T-helper 17 cell (primary cell): ENCODE data around the gene MORC4. TPM values are rescaled to one million over a fixed set of nuclear protein-coding genes. Genes with fewer than 3 reads are reported as not detected.

Experiments used
- ATAC-seq: fragments of 150-1000 bp; cut with Tn5 transposase; 2 replicates; pipeline ENCODE4 v1.10.0; 2021; ENCODE audit warnings: mild to moderate bottlenecking, moderate library complexity
- DNase-seq, 3 donors: peaks; one replicate each; pipeline versions ENCODE4 v3.0.0 to v3.0.0-alpha.2; 2020 to 2021
- H3K9me3 ChIP-seq: one replicate; pipeline ENCODE4 v1.7.0; 2013; ENCODE audit warnings: low read length, mild to moderate bottlenecking; ENCODE audit not compliant: control insufficient read depth, poor library complexity, severe bottlenecking
- H3K27ac Mint-ChIP-seq: one replicate; pipeline ENCODE4 v1.8.0; 2022; ENCODE audit warnings: mild to moderate bottlenecking, moderate library complexity, mixed read lengths
- H3K27me3 Mint-ChIP-seq: one replicate; pipeline ENCODE4 v1.8.0; 2022; ENCODE audit warnings: mixed read lengths
- H3K36me3 Mint-ChIP-seq: one replicate; pipeline ENCODE4 v1.8.0; 2022; ENCODE audit warnings: low read depth, mixed read lengths
- H3K4me1 Mint-ChIP-seq: one replicate; pipeline ENCODE4 v1.8.0; 2022; ENCODE audit warnings: mild to moderate bottlenecking, mixed read lengths
- H3K4me3 Mint-ChIP-seq: one replicate; pipeline ENCODE4 v1.8.0; 2022; ENCODE audit warnings: mild to moderate bottlenecking, moderate library complexity, mixed read lengths
- total RNA-seq, 4 donors: library from RNA in 2 of 4; stranded (reverse) in 2 of 4; gene quantifications; one replicate each; pipeline ENCODE4 v1.2.3 and lab custom pipeline; 2022 to 2026

The MORC4 gene
- total RNA-seq, 2 donors from 2014 or later, result 7.6 to 8.2 TPM

GRCh38 chrX:106948641-106949040, 51.4 kb downstream of the MORC4 start:
- peaks cover 5% of the 10 kb centered on the region for H3K4me1 Mint-ChIP-seq
- ATAC-seq, result no peak
- H3K27ac Mint-ChIP-seq, result peak overlapping the region; percentile 24
- DNase-seq, result no peak
- H3K36me3 Mint-ChIP-seq, result no peaks in the 10 kb centered on the region
- no peaks in the 10 kb centered on the region for H3K9me3 ChIP-seq
- H3K4me3 Mint-ChIP-seq, result no peak overlapping the region
- no peaks in the 10 kb centered on the region for H3K27me3 Mint-ChIP-seq

- H3K27ac Mint-ChIP-seq, result no peak overlapping the region
- no peak for DNase-seq
- no peak for ATAC-seq
These were observed 53.5 kb downstream of the MORC4 start for GRCh38 chrX:106946464-106946863.

GRCh38 chrX:106940068-106940467, 59.9 kb downstream of the MORC4 start:
- no peaks in the 10 kb centered on the region for H3K9me3 ChIP-seq
- H3K4me3 Mint-ChIP-seq, result no peak overlapping the region
- H3K36me3 Mint-ChIP-seq, result peaks cover 9% of the 10 kb centered on the region
- H3K4me1 Mint-ChIP-seq, result peaks cover 5% of the 10 kb centered on the region
- no peak overlapping the region for H3K27ac Mint-ChIP-seq
- H3K27me3 Mint-ChIP-seq, result no peaks in the 10 kb centered on the region
- ATAC-seq, result no peak
- DNase-seq, result no peak

More at GRCh38 chrX:106946464-106946863, 53.5 kb downstream of the MORC4 start:
- Mint-ChIP-seq H3K27me3 (no peaks in the 10 kb centered on the region), H3K36me3 (peaks cover 5% of the 10 kb centered on the region), H3K4me1 (peaks cover 5% of the 10 kb centered on the region), H3K4me3 (no peak overlapping the region)
- H3K9me3 ChIP-seq, result no peaks in the 10 kb centered on the region

- DNase-seq (no peak), ATAC-seq (no peak)
- Mint-ChIP-seq H3K27me3 (no peaks in the 10 kb centered on the region), H3K36me3 (peaks cover 9% of the 10 kb centered on the region), H3K27ac (no peak overlapping the region), H3K4me3 (no peak overlapping the region), H3K4me1 (peaks cover 1% of the 10 kb centered on the region)
- H3K9me3 ChIP-seq, result no peaks in the 10 kb centered on the region
These were observed 60.4 kb downstream of the MORC4 start for GRCh38 chrX:106939566-106939965.

GRCh38 chrX:106936246-106936645, 63.8 kb downstream of the MORC4 start:
- no peak for ATAC-seq
- Mint-ChIP-seq H3K4me1 (no peaks in the 10 kb centered on the region), H3K27me3 (no peaks in the 10 kb centered on the region)

GRCh38 chrX:106935175-106935574, 64.8 kb downstream of the MORC4 start:
- Mint-ChIP-seq H3K27me3 (no peaks in the 10 kb centered on the region), H3K27ac (no peak overlapping the region)
- ATAC-seq, result no peak

More at GRCh38 chrX:106936246-106936645, 63.8 kb downstream of the MORC4 start:
- H3K9me3 ChIP-seq, result no peaks in the 10 kb centered on the region
- no peak for DNase-seq
- no peak overlapping the region for H3K27ac Mint-ChIP-seq
- H3K4me3 Mint-ChIP-seq, result no peak overlapping the region
- H3K36me3 Mint-ChIP-seq, result peaks cover 2% of the 10 kb centered on the region

GRCh38 chrX:106933538-106933961, 66.5 kb downstream of the MORC4 start:
- H3K27me3 Mint-ChIP-seq, result no peaks in the 10 kb centered on the region
- H3K4me3 Mint-ChIP-seq, result no peak overlapping the region
- ATAC-seq, result no peak
- H3K4me1 Mint-ChIP-seq, result no peaks in the 10 kb centered on the region
- DNase-seq, result no peak
- no peaks in the 10 kb centered on the region for H3K9me3 ChIP-seq
- H3K27ac Mint-ChIP-seq, result no peak overlapping the region
- H3K36me3 Mint-ChIP-seq, result no peaks in the 10 kb centered on the region

More at GRCh38 chrX:106935175-106935574, 64.8 kb downstream of the MORC4 start:
- H3K36me3 Mint-ChIP-seq, result no peaks in the 10 kb centered on the region
- DNase-seq, result no peak
- no peak overlapping the region for H3K4me3 Mint-ChIP-seq
- H3K4me1 Mint-ChIP-seq, result no peaks in the 10 kb centered on the region
- H3K9me3 ChIP-seq, result no peaks in the 10 kb centered on the region

- Mint-ChIP-seq H3K27me3 (no peaks in the 10 kb centered on the region), H3K27ac (no peak overlapping the region), H3K36me3 (no peaks in the 10 kb centered on the region), H3K4me1 (no peaks in the 10 kb centered on the region), H3K4me3 (no peak overlapping the region)
- ATAC-seq (no peak), DNase-seq (no peak)
- H3K9me3 ChIP-seq, result no peaks in the 10 kb centered on the region
These were observed 67.0 kb downstream of the MORC4 start for GRCh38 chrX:106932960-106933537.

GRCh38 chrX:106932492-106932923, 67.5 kb downstream of the MORC4 start:
- H3K27ac Mint-ChIP-seq, result no peak overlapping the region
- H3K9me3 ChIP-seq, result no peaks in the 10 kb centered on the region
- H3K36me3 Mint-ChIP-seq, result no peaks in the 10 kb centered on the region
- H3K27me3 Mint-ChIP-seq, result no peaks in the 10 kb centered on the region
- H3K4me3 Mint-ChIP-seq, result no peak overlapping the region
- ATAC-seq, result no peak
- no peak for DNase-seq
- H3K4me1 Mint-ChIP-seq, result no peaks in the 10 kb centered on the region

GRCh38 chrX:106931831-106932491, 68.1 kb downstream of the MORC4 start:
- H3K4me1 Mint-ChIP-seq, result no peaks in the 10 kb centered on the region
- no peak for ATAC-seq
- H3K9me3 ChIP-seq, result no peaks in the 10 kb centered on the region
- no peak for DNase-seq
- H3K27me3 Mint-ChIP-seq, result no peaks in the 10 kb centered on the region
- H3K4me3 Mint-ChIP-seq, result no peak overlapping the region
- H3K27ac Mint-ChIP-seq, result no peak overlapping the region
- H3K36me3 Mint-ChIP-seq, result no peaks in the 10 kb centered on the region

- no peaks in the 10 kb centered on the region for H3K27me3 Mint-ChIP-seq
- no peaks in the 10 kb centered on the region for H3K36me3 Mint-ChIP-seq
- DNase-seq (no peak), ATAC-seq (no peak)
- H3K4me1 Mint-ChIP-seq, result no peaks in the 10 kb centered on the region
- no peaks in the 10 kb centered on the region for H3K9me3 ChIP-seq
- no peak overlapping the region for H3K4me3 Mint-ChIP-seq
- no peak overlapping the region for H3K27ac Mint-ChIP-seq
These were observed 71.8 kb downstream of the MORC4 start for GRCh38 chrX:106928227-106928626.

GRCh38 chrX:106927700-106928099, 72.3 kb downstream of the MORC4 start:
- H3K9me3 ChIP-seq, result no peaks in the 10 kb centered on the region
- ATAC-seq (no peak), DNase-seq (no peak)
- Mint-ChIP-seq H3K4me3 (no peak overlapping the region), H3K4me1 (no peaks in the 10 kb centered on the region), H3K27ac (no peak overlapping the region), H3K36me3 (no peaks in the 10 kb centered on the region), H3K27me3 (no peaks in the 10 kb centered on the region)

GRCh38 chrX:106927023-106927422, 73.0 kb downstream of the MORC4 start:
- no peaks in the 10 kb centered on the region for H3K9me3 ChIP-seq
- H3K36me3 Mint-ChIP-seq, result no peaks in the 10 kb centered on the region
- no peaks in the 10 kb centered on the region for H3K27me3 Mint-ChIP-seq
- DNase-seq, result no peak
- H3K27ac Mint-ChIP-seq, result no peak overlapping the region
- no peak overlapping the region for H3K4me3 Mint-ChIP-seq
- ATAC-seq, result no peak
- H3K4me1 Mint-ChIP-seq, result no peaks in the 10 kb centered on the region

- Mint-ChIP-seq H3K27me3 (no peaks in the 10 kb centered on the region), H3K4me3 (no peak overlapping the region), H3K27ac (no peak overlapping the region), H3K36me3 (no peaks in the 10 kb centered on the region), H3K4me1 (peaks cover 13% of the 10 kb centered on the region)
- no peak for DNase-seq
- H3K9me3 ChIP-seq, result no peaks in the 10 kb centered on the region
- no peak for ATAC-seq
These were observed 78.4 kb downstream of the MORC4 start for GRCh38 chrX:106921637-106922036.
